MCF 10A (cell line): ENCODE results near the gene BRI3BP. TPM values are rescaled to one million over a fixed set of nuclear protein-coding genes. Genes with fewer than 3 reads are reported as not detected.

Experiments used
- BruUV-seq: library from RNA; stranded (reverse); fragments of 400-500 nt; replicated peaks from 2 replicates; lab custom pipeline; 2021; lab: Mats Ljungman, UMichigan
- CTCF ChIA-PET: fragments of 300-600 bp; sonication (Branson Sonifier 250); formaldehyde crosslinking; extraction: SDS; loops from one replicate; lab custom pipeline; 2021; ENCODE audit warnings: antibody characterized with exemption, inconsistent platforms; lab: Yijun Ruan, JAX
- POLR2A ChIA-PET: fragments of 300-600, 350-650 bp; sonication (Branson Sonifier 250); formaldehyde crosslinking; extraction: SDS; loops from one replicate; lab custom pipeline; 2020; ENCODE audit warnings: antibody characterized with exemption, inconsistent platforms; lab: Yijun Ruan, JAX
- DNase-seq: peaks from one replicate; pipeline ENCODE4 v3.0.0-alpha.2; 2018; ENCODE audit not compliant: unreplicated experiment
- H3K27ac Mint-ChIP-seq: one replicate; pipeline ENCODE4 v1.8.0; 2022; ENCODE audit warnings: mild to moderate bottlenecking, low read depth, mixed read lengths; ENCODE audit not compliant: unreplicated experiment
- H3K27me3 Mint-ChIP-seq: one replicate; pipeline ENCODE4 v1.8.0; 2022; ENCODE audit warnings: mixed read lengths; ENCODE audit not compliant: insufficient read depth, unreplicated experiment
- H3K36me3 Mint-ChIP-seq: one replicate; pipeline ENCODE4 v1.8.0; 2022; ENCODE audit warnings: mild to moderate bottlenecking, moderate library complexity, mixed read lengths; ENCODE audit not compliant: insufficient read depth, unreplicated experiment
- H3K4me1 Mint-ChIP-seq: one replicate; pipeline ENCODE4 v1.8.0; 2022; ENCODE audit warnings: mixed read lengths; ENCODE audit not compliant: insufficient read depth, unreplicated experiment
- H3K4me3 Mint-ChIP-seq: one replicate; pipeline ENCODE4 v1.8.0; 2022; ENCODE audit warnings: mild to moderate bottlenecking, moderate library complexity, mixed read lengths; ENCODE audit not compliant: unreplicated experiment
- H3K9me3 Mint-ChIP-seq: one replicate; pipeline ENCODE4 v1.8.0; 2022; ENCODE audit warnings: mixed read lengths; ENCODE audit not compliant: unreplicated experiment
- intact Hi-C: fragments of 100-400 bp; cut with micrococcal nuclease; formaldehyde crosslinking; loops from 2 replicates; pipeline ENCODE4 v1.14.1; 2022
- total RNA-seq: library from RNA; stranded (reverse); gene quantifications from 2 replicates; pipeline ENCODE4 v1.2.3, GENCODE V29; 2022
- TF ChIP-seq, protein P1 (sequence below): fragments of 200-600 bp; IDR thresholded peaks from one replicate; pipeline ENCODE4 v1.8.0; 2022; ENCODE audit warnings: antibody characterized with exemption, mild to moderate bottlenecking; ENCODE audit not compliant: unreplicated experiment

The BRI3BP gene
- total RNA-seq, 1 experiment from 2014 or later, result 11.9 TPM

- H3K36me3 Mint-ChIP-seq, result peaks cover 28% of the 10 kb centered on the region
- H3K27ac Mint-ChIP-seq, result no peak overlapping the region
- TF ChIP-seq, protein P1, sequence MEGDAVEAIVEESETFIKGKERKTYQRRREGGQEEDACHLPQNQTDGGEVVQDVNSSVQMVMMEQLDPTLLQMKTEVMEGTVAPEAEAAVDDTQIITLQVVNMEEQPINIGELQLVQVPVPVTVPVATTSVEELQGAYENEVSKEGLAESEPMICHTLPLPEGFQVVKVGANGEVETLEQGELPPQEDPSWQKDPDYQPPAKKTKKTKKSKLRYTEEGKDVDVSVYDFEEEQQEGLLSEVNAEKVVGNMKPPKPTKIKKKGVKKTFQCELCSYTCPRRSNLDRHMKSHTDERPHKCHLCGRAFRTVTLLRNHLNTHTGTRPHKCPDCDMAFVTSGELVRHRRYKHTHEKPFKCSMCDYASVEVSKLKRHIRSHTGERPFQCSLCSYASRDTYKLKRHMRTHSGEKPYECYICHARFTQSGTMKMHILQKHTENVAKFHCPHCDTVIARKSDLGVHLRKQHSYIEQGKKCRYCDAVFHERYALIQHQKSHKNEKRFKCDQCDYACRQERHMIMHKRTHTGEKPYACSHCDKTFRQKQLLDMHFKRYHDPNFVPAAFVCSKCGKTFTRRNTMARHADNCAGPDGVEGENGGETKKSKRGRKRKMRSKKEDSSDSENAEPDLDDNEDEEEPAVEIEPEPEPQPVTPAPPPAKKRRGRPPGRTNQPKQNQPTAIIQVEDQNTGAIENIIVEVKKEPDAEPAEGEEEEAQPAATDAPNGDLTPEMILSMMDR, result no peak
- H3K27me3 Mint-ChIP-seq, result no peaks in the 10 kb centered on the region
- no peaks in the 10 kb centered on the region for H3K9me3 Mint-ChIP-seq
- no TSS peak for BruUV-seq
- POLR2A ChIA-PET, result no interaction called here
- H3K4me1 Mint-ChIP-seq, result no peaks in the 10 kb centered on the region
- DNase-seq, result no peak
- CTCF ChIA-PET, result no interaction called here
- intact Hi-C loops, result no loop called here
- H3K4me3 Mint-ChIP-seq, result no peak overlapping the region
Measured at GRCh38 chr12:125017801-125018200, 24.4 kb downstream of the BRI3BP start.

DNA sequence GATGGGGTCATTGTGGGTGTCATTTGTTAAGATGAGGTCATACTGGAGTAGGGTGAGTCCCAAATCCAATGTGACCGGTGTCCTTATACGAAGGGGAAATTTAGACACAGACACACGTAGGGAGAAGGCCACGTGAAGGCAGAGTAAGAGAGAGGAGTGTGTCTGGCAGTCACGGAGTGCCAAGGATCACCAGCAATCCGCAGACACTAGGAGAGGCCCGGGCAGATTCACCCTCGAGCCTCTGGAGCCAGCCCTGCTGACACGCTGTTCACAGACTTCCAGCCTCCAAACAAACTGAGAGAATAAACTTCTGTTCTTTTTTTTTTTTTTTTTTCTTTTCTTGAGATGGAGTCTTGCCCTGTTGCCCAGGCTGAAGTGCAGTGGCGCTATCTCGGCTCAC is 24.9 kb downstream of the BRI3BP start:
- no peak overlapping the region for H3K4me3 Mint-ChIP-seq
- POLR2A ChIA-PET, result no interaction called here
- no TSS peak for BruUV-seq
- H3K36me3 Mint-ChIP-seq, result peaks cover 28% of the 10 kb centered on the region
- CTCF ChIA-PET, result no interaction called here
- H3K4me1 Mint-ChIP-seq, result no peaks in the 10 kb centered on the region
- no peak for DNase-seq
- no peaks in the 10 kb centered on the region for H3K9me3 Mint-ChIP-seq
- intact Hi-C loops, result no loop called here
- H3K27me3 Mint-ChIP-seq, result no peaks in the 10 kb centered on the region
- TF ChIP-seq, protein P1, result no peak
- H3K27ac Mint-ChIP-seq, result no peak overlapping the region

GRCh38 chr12:125021096-125021495 is 27.7 kb downstream of the BRI3BP start:
- H3K36me3 Mint-ChIP-seq, result peaks cover 27% of the 10 kb centered on the region
- H3K9me3 Mint-ChIP-seq, result no peaks in the 10 kb centered on the region
- no peaks in the 10 kb centered on the region for H3K27me3 Mint-ChIP-seq
- intact Hi-C loops, result no loop called here
- ChIA-PET POLR2A (no interaction called here), CTCF (interaction anchor here (0.6 kb wide), 1 partner anchor 42 kb away, joined by 3 read pairs; no protein-coding TSS in a partner anchor)
- H3K27ac Mint-ChIP-seq, result no peak overlapping the region
- no TSS peak for BruUV-seq
- H3K4me3 Mint-ChIP-seq, result no peak overlapping the region
- no peak for DNase-seq
- no peaks in the 10 kb centered on the region for H3K4me1 Mint-ChIP-seq
- TF ChIP-seq, protein P1, result no peak

GRCh38 chr12:125021771-125022170 is 28.3 kb downstream of the BRI3BP start:
- intact Hi-C loops, result no loop called here
- no TSS peak for BruUV-seq
- Mint-ChIP-seq H3K36me3 (peaks cover 27% of the 10 kb centered on the region), H3K27ac (no peak overlapping the region), H3K9me3 (no peaks in the 10 kb centered on the region), H3K4me3 (no peak overlapping the region), H3K4me1 (no peaks in the 10 kb centered on the region), H3K27me3 (no peaks in the 10 kb centered on the region)
- no peak for DNase-seq
- CTCF ChIA-PET, result no interaction called here
- TF ChIP-seq, protein P1, result no peak
- POLR2A ChIA-PET, result interaction anchor here (0.8 kb wide), 1 partner anchor 27 kb away, joined by 3 read pairs; no protein-coding TSS in a partner anchor
